GM19468 (cell line): Measurements from ENCODE around the gene KCND2.
A peak's percentile ranks its signal among the peaks of the same experiment; 100 is the strongest.

ENCODE experiments used
- ATAC-seq: cut with Tn5 transposase; IDR thresholded peaks from one replicate; pipeline ENCODE4 v1.9.1; 2021; ENCODE audit warnings: mild to moderate bottlenecking, moderate library complexity, moderate number of reproducible peaks; ENCODE audit not compliant: unreplicated experiment; ENCODE audit errors: extremely low read depth

Gene KCND2

GRCh38 chr7:120402801-120403200 is 129.8 kb downstream of the KCND2 start:
- ATAC-seq = no peak

- peak; percentile 62 for ATAC-seq
These were observed 131.1 kb downstream of the KCND2 start for GRCh38 chr7:120404042-120404441.

- ATAC-seq = no peak
These were observed 132.7 kb downstream of the KCND2 start for GRCh38 chr7:120405652-120406051.

GRCh38 chr7:120407010-120407409 is 134.0 kb downstream of the KCND2 start:
- ATAC-seq = no peak

GRCh38 chr7:120412139-120413050 is 139.4 kb downstream of the KCND2 start:
- peak; percentile 55 for ATAC-seq

GRCh38 chr7:120413164-120413563 is 140.2 kb downstream of the KCND2 start:
- no peak for ATAC-seq

- ATAC-seq = no peak
These were observed 144.4 kb downstream of the KCND2 start for GRCh38 chr7:120417244-120417979.

- peak; percentile 95 for ATAC-seq
These were observed 148.2 kb downstream of the KCND2 start for GRCh38 chr7:120421151-120421651.

GRCh38 chr7:120431016-120431415 is 158.0 kb downstream of the KCND2 start:
- no peak for ATAC-seq

GRCh38 chr7:120436487-120437060 is 163.6 kb downstream of the KCND2 start:
- ATAC-seq = no peak

GRCh38 chr7:120441850-120442249 is 168.9 kb downstream of the KCND2 start:
- ATAC-seq = peak; percentile 79

GRCh38 chr7:120442838-120443237 is 169.9 kb downstream of the KCND2 start:
- no peak for ATAC-seq

- ATAC-seq = no peak
These were observed 171.7 kb downstream of the KCND2 start for GRCh38 chr7:120444650-120445049.

GRCh38 chr7:120445276-120445675 is 172.3 kb downstream of the KCND2 start:
- ATAC-seq = no peak

GRCh38 chr7:120452665-120453064 is 179.7 kb downstream of the KCND2 start:
- no peak for ATAC-seq

- ATAC-seq = no peak
These were observed 183.7 kb downstream of the KCND2 start for GRCh38 chr7:120456699-120457098.

GRCh38 chr7:120460949-120461348 is 188.0 kb downstream of the KCND2 start:
- ATAC-seq = no peak

- no peak for ATAC-seq
These were observed 190.0 kb downstream of the KCND2 start for GRCh38 chr7:120462991-120463390.

GRCh38 chr7:120464104-120464503 is 191.1 kb downstream of the KCND2 start:
- ATAC-seq = no peak

GRCh38 chr7:120467676-120468075 is 194.7 kb downstream of the KCND2 start:
- ATAC-seq = no peak

- no peak for ATAC-seq
These were observed 195.6 kb downstream of the KCND2 start for GRCh38 chr7:120468611-120469010.
